A549 (cell line): ENCODE measurements around the gene MSL3B.

Experiments used
- ATAC-seq, 2 experiments: fragments of 200-7000 bp in 1 of 2; fragments of >200 bp in 1 of 2; cut with Nextera tagmentation in 1 of 2; cut with Tn5 transposase in 1 of 2; 3 replicates each; pipeline versions ENCODE4 v1.8.0 to v1.9.1; 2018 to 2020; ENCODE audit warnings: mild to moderate bottlenecking in 1 of 2, moderate library complexity in 1 of 2
- CTCF ChIA-PET: fragments of 300-600 bp; sonication (Branson Sonifier 250); formaldehyde crosslinking; extraction: SDS; loops from one replicate; lab custom pipeline; 2021; ENCODE audit warnings: antibody characterized with exemption, inconsistent platforms; lab: Yijun Ruan, JAX
- POLR2A ChIA-PET: fragments of 350-600 bp; formaldehyde crosslinking; extraction: SDS; loops from one replicate; lab custom pipeline; 2021; ENCODE audit warnings: antibody characterized with exemption, inconsistent platforms; lab: Yijun Ruan, JAX
- DNase-seq, 2 experiments: peaks; one replicate each; pipeline versions ENCODE4 v3.0.0 to v3.0.0-alpha.2; 2011 to 2016; ENCODE audit warnings: low read depth in 1 of 2, low spot score in 1 of 2
- FAIRE-seq: peaks from 2 replicates; lab custom pipeline; 2011; peaks lifted over from hg19 to GRCh38; lab: Jason Lieb, UNC
- H3K27ac ChIP-seq, 2 experiments: fragments of >200 bp; sonication (Bioruptor Twin); formaldehyde crosslinking; 3 replicates each; pipeline ENCODE4 v1.5.1; 2016 to 2017
- H3K4me1 ChIP-seq: fragments of >200 bp; sonication (Bioruptor Twin); formaldehyde crosslinking; 3 replicates; pipeline ENCODE4 v1.6.1; 2016
- H3K4me2 ChIP-seq: fragments of >200 bp; sonication (Bioruptor Twin); formaldehyde crosslinking; 3 replicates; pipeline ENCODE4 v1.6.1; 2016
- H3K4me3 ChIP-seq: fragments of >200 bp; sonication (Bioruptor Twin); formaldehyde crosslinking; 3 replicates; pipeline ENCODE4 v1.5.1; 2016
- H3K9me3 ChIP-seq: fragments of >200 bp; sonication (Bioruptor Twin); formaldehyde crosslinking; 3 replicates; pipeline ENCODE4 v1.6.1; 2016
- BHLHE40 ChIP-seq: IDR thresholded peaks from 2 replicates; pipeline ENCODE4 v1.6.1; 2012; ENCODE audit warnings: low read depth, low read length, inconsistent platforms
- CBX2 ChIP-seq: fragments of 200-600 bp; sonication (generic); IDR thresholded peaks from 2 replicates; pipeline ENCODE4 v1.6.1; 2016; ENCODE audit warnings: low read depth, mild to moderate bottlenecking, borderline replicate concordance
- CBX8 ChIP-seq: fragments of 200-600 bp; sonication (generic); IDR thresholded peaks from 2 replicates; pipeline ENCODE4 v1.6.1; 2016
- CEBPB ChIP-seq, 2 experiments: fragments of >200 bp in 1 of 2; sonication (Bioruptor Twin) in 1 of 2; formaldehyde crosslinking in 1 of 2; IDR thresholded peaks; 2 replicates each; pipeline ENCODE4 v1.6.1; 2012 to 2016
- CHD4 ChIP-seq: fragments of 200-600 bp; sonication (generic); IDR thresholded peaks from 2 replicates; pipeline ENCODE4 v1.6.1; 2016; ENCODE audit warnings: antibody characterized with exemption, mild to moderate bottlenecking, borderline replicate concordance
- EHF ChIP-seq: fragments of 250-450 bp; sonication (Bioruptor Pico); IDR thresholded peaks from 2 replicates; pipeline ENCODE4 v1.5.0; 2020; ENCODE audit warnings: mild to moderate bottlenecking
- EHMT2 ChIP-seq: fragments of 200-600 bp; sonication (generic); IDR thresholded peaks from 2 replicates; pipeline ENCODE4 v1.6.1; 2016; ENCODE audit warnings: antibody characterized with exemption, low read depth, mild to moderate bottlenecking, moderate library complexity
- ESRRA ChIP-seq: fragments of 150-350 bp; IDR thresholded peaks from 2 replicates; pipeline ENCODE4 v1.6.1; 2014; ENCODE audit warnings: mild to moderate bottlenecking, low read length, borderline replicate concordance
- FOSB ChIP-seq: fragments of 250-450 bp; sonication (Bioruptor Pico); IDR thresholded peaks from 2 replicates; pipeline ENCODE4 v1.5.0; 2020; ENCODE audit warnings: mild to moderate bottlenecking, moderate library complexity
- FOSL2 ChIP-seq, 2 experiments: fragments of 450-650 bp in 1 of 2; fragments of >200 bp in 1 of 2; sonication (Bioruptor Twin) in 1 of 2; formaldehyde crosslinking; IDR thresholded peaks; 2 replicates each; pipeline versions ENCODE4 v1.5.0 to v1.6.1; 2016 to 2020; ENCODE audit warnings: mild to moderate bottlenecking in 1 of 2, moderate library complexity in 1 of 2
- GATA3 ChIP-seq: IDR thresholded peaks from 2 replicates; pipeline ENCODE4 v1.6.1; 2012; ENCODE audit warnings: borderline replicate concordance
- HES2 ChIP-seq: fragments of >200 bp; sonication (Bioruptor Twin); formaldehyde crosslinking; IDR thresholded peaks from 2 replicates; pipeline ENCODE4 v1.6.1; 2016
- HEYL ChIP-seq: fragments of 250-450 bp; sonication (Bioruptor Pico); IDR thresholded peaks from 2 replicates; pipeline ENCODE4 v1.8.0; 2021; ENCODE audit warnings: mild to moderate bottlenecking, moderate library complexity
- HMGXB4 ChIP-seq: fragments of 250-450 bp; sonication (Bioruptor Pico); IDR thresholded peaks from 2 replicates; pipeline ENCODE4 v1.5.0; 2021; ENCODE audit warnings: mild to moderate bottlenecking, moderate library complexity, borderline replicate concordance
- HOXB13 ChIP-seq: fragments of 250-450 bp; sonication (Bioruptor Pico); IDR thresholded peaks from 2 replicates; pipeline ENCODE4 v1.5.0; 2020; ENCODE audit warnings: low read depth, mild to moderate bottlenecking, moderate library complexity
- JUN ChIP-seq, 2 experiments: fragments of >200 bp; sonication (Bioruptor Twin); formaldehyde crosslinking; IDR thresholded peaks; 2 replicates in 1 of 2; 3 replicates in 1 of 2; pipeline ENCODE4 v1.6.1; 2016 to 2017
- KDM1A ChIP-seq: fragments of 200-600 bp; sonication (generic); IDR thresholded peaks from 2 replicates; pipeline ENCODE4 v1.6.1; 2016; ENCODE audit warnings: low read depth, mild to moderate bottlenecking
- MAFK ChIP-seq: fragments of 450-650 bp; IDR thresholded peaks from 2 replicates; pipeline ENCODE4 v1.6.1; 2014; ENCODE audit not compliant: partially characterized antibody
- MAX ChIP-seq: IDR thresholded peaks from 2 replicates; pipeline ENCODE4 v1.6.1; 2012
- MAZ ChIP-seq: fragments of 150-350 bp; IDR thresholded peaks from 2 replicates; pipeline ENCODE4 v1.6.1; 2014; ENCODE audit warnings: antibody characterized with exemption, low read depth, low read length, borderline replicate concordance
- MYC ChIP-seq: IDR thresholded peaks from 2 replicates; pipeline ENCODE4 v1.6.1; 2012; ENCODE audit warnings: mild to moderate bottlenecking, inconsistent platforms, low read length, improper control_type of control experiment, borderline replicate concordance
- NPAS2 ChIP-seq: fragments of 250-450 bp; sonication (Bioruptor Pico); IDR thresholded peaks from 2 replicates; pipeline ENCODE4 v1.8.0; 2022; ENCODE audit warnings: mild to moderate bottlenecking, moderate library complexity, borderline replicate concordance
- NR3C1 ChIP-seq: fragments of >200 bp; sonication (Bioruptor Twin); formaldehyde crosslinking; IDR thresholded peaks from 3 replicates; pipeline ENCODE4 v1.6.1; 2017
- PBX3 ChIP-seq: IDR thresholded peaks from 2 replicates; pipeline ENCODE4 v1.6.1; 2012
- PHF8 ChIP-seq: fragments of 200-600 bp; sonication (generic); IDR thresholded peaks from 2 replicates; pipeline ENCODE4 v1.6.1; 2016; ENCODE audit warnings: low read depth, mild to moderate bottlenecking, antibody characterized with exemption, moderate library complexity, borderline replicate concordance
- RAD21 ChIP-seq, 2 experiments: fragments of >200 bp in 1 of 2; sonication (Bioruptor Twin) in 1 of 2; formaldehyde crosslinking in 1 of 2; IDR thresholded peaks in 1 of 2; conservative IDR thresholded peaks in 1 of 2; 2 replicates in 1 of 2; 3 replicates in 1 of 2; pipeline ENCODE4 v1.6.1; 2012 to 2018; ENCODE audit warnings: inconsistent platforms in 1 of 2
- REST ChIP-seq: fragments of 200-600 bp; sonication (generic); IDR thresholded peaks from 2 replicates; pipeline ENCODE4 v1.6.1; 2016; ENCODE audit warnings: antibody characterized with exemption, mild to moderate bottlenecking, moderate library complexity
- RFX5 ChIP-seq: fragments of 450-650 bp; IDR thresholded peaks from 2 replicates; pipeline ENCODE4 v1.7.1; 2014; ENCODE audit warnings: antibody characterized with exemption, mild to moderate bottlenecking, moderate library complexity
- SMC3 ChIP-seq: fragments of >200 bp; sonication (Bioruptor Twin); formaldehyde crosslinking; IDR thresholded peaks from 3 replicates; pipeline ENCODE4 v1.6.1; 2018; ENCODE audit warnings: inconsistent platforms
- USF2 ChIP-seq: fragments of 450-650 bp; IDR thresholded peaks from 2 replicates; pipeline ENCODE4 v1.6.1; 2014; ENCODE audit warnings: antibody characterized with exemption
- WGBS: methylation state at CpG from one replicate; pipeline ENCODE4 v1.1.6; 2017; ENCODE audit errors: missing lambda C conversion rate; 5-methylcytosine and 5-hydroxymethylcytosine counted together

The MSL3B gene

GRCh38 chr2:233853353-233853752 is 14.8 kb downstream of the MSL3B start:
- Histone ChIP-seq H3K4me1 (peaks cover 56% of the 10 kb centered on the region), H3K27ac (peak overlapping the region; percentile 85 to 97), H3K9me3 (no peaks in the 10 kb centered on the region), H3K4me3 (peak overlapping the region; percentile 76), H3K4me2 (peak overlapping the region; percentile 87)
- 0% methylated on average over 8 of the region's 8 CpGs for WGBS
- TF ChIP-seq CEBPB (IDR thresholded peaks at IDR 0.05) (no peak), RAD21 (conservative IDR thresholded peaks at IDR 0.05 in 1 of 2, IDR thresholded peaks at IDR 0.05 in 1 of 2) (no peak), FOSB (no peak), CBX2 (no peak), NPAS2 (no peak), RFX5 (no peak), PBX3 (no peak), HES2 (no peak), PHF8 (no peak), MAFK (no peak)
- POLR2A ChIA-PET: no interaction called here
- FAIRE-seq (no peak), ATAC-seq (no peak), DNase-seq (peak in 1 of 2 experiments; percentile 34)
- CTCF ChIA-PET: interaction anchor here (0.7 to 1.0 kb wide), 2 partner anchors 9 to 366 kb away, joined by 3 read pairs; no protein-coding TSS in a partner anchor

GRCh38 chr2:233852056-233852455 is 16.1 kb downstream of the MSL3B start:
- peaks cover 57% of the 10 kb centered on the region for H3K4me1 ChIP-seq
- DNase-seq (peak in 1 of 2 experiments; percentile 51), ATAC-seq (no peak), FAIRE-seq (no peak)
- ChIA-PET POLR2A (no interaction called here), CTCF (interaction anchor here (1.6 kb wide), 1 partner anchor 13 kb away, joined by 3 read pairs; no protein-coding TSS in a partner anchor)
- WGBS: 2% methylated on average over 3 of the region's 3 CpGs
- peak overlapping the region; percentile 87 for H3K4me2 ChIP-seq
- peak overlapping the region; percentile 85 to 97 for H3K27ac ChIP-seq
- TF ChIP-seq FOSL2 (IDR thresholded peaks at IDR 0.05) (no peak), FOSL2 (CRISPR knock-in tag; IDR thresholded peaks at IDR 0.05) (no peak), ESRRA (no peak), MAX (peak; percentile 67), HMGXB4 (CRISPR knock-in tag) (no peak), RFX5 (no peak), CHD4 (no peak), REST (no peak), HOXB13 (CRISPR knock-in tag) (no peak), BHLHE40 (0 out of 2 replicates have a peak, but pooled peaks have one; percentile 68), CEBPB (IDR thresholded peaks at IDR 0.05) (peak in 1 of 2 experiments; percentile 18; a peak in 1 of 4 replicates), EHMT2 (no peak), MAFK (no peak), KDM1A (no peak), GATA3 (0 out of 2 replicates have a peak, but pooled peaks have one; percentile 16), HEYL (CRISPR knock-in tag) (no peak), MAZ (no peak), SMC3 (no peak), MYC (no peak), PHF8 (no peak), USF2 (peak; percentile 69), EHF (CRISPR knock-in tag) (no peak), NPAS2 (peak; percentile 82), CBX8 (no peak), JUN (IDR thresholded peaks at IDR 0.05) (peak in 1 of 2 experiments; percentile 56; a peak in 2 of 5 replicates), NR3C1 (no peak)
- H3K9me3 ChIP-seq: no peaks in the 10 kb centered on the region
- peak overlapping the region; percentile 76 for H3K4me3 ChIP-seq
